HepG2 (cell line): ENCODE results near the gene MFNG. TPM values are rescaled to one million over a fixed set of nuclear protein-coding genes. Genes with fewer than 3 reads are reported as not detected.

Experiments used
- ATF3 ChIP-seq: sonication (generic); formaldehyde crosslinking; IDR thresholded peaks from 2 replicates; pipeline ENCODE4 v1.4.0; 2020; ENCODE audit warnings: missing genetic modification reagents
- CREM ChIP-seq, 2 experiments: sonication (generic) in 1 of 2; formaldehyde crosslinking in 1 of 2; IDR thresholded peaks; 2 replicates each; pipeline versions ENCODE4 v1.4.0 to v1.6.1; 2016 to 2020; ENCODE audit warnings: antibody characterized with exemption in 1 of 2, mild to moderate bottlenecking in 1 of 2, missing genetic modification reagents in 1 of 2
- FOXP4 ChIP-seq: sonication (generic); formaldehyde crosslinking; IDR thresholded peaks from 2 replicates; pipeline ENCODE4 v1.4.0; 2020; ENCODE audit warnings: missing genetic modification reagents
- HOXA3 ChIP-seq: sonication (generic); formaldehyde crosslinking; IDR thresholded peaks from 2 replicates; pipeline ENCODE4 v1.5.0; 2020; ENCODE audit warnings: missing genetic modification reagents
- MLXIP ChIP-seq: sonication (generic); formaldehyde crosslinking; IDR thresholded peaks from 2 replicates; pipeline ENCODE4 v1.9.0; 2021; ENCODE audit warnings: missing genetic modification reagents, borderline replicate concordance
- MXD1 ChIP-seq: sonication (generic); formaldehyde crosslinking; IDR thresholded peaks from 2 replicates; pipeline ENCODE4 v1.4.0; 2020; ENCODE audit warnings: mild to moderate bottlenecking, missing genetic modification reagents
- MXD4 ChIP-seq: IDR thresholded peaks from 2 replicates; pipeline ENCODE4 v1.6.1; 2016; ENCODE audit warnings: mild to moderate bottlenecking, missing biosample characterization, missing genetic modification reagents
- NONO ChIP-seq, 2 experiments: fragments of 450-650 bp in 1 of 2; sonication (generic) in 1 of 2; formaldehyde crosslinking in 1 of 2; IDR thresholded peaks in 1 of 2; conservative IDR thresholded peaks in 1 of 2; 2 replicates each; pipeline versions ENCODE4 v1.6.1 to v1.8.0; 2017 to 2022; ENCODE audit warnings: mild to moderate bottlenecking in 1 of 2, missing genetic modification reagents in 1 of 2, moderate library complexity in 1 of 2
- PATZ1 ChIP-seq: sonication (generic); formaldehyde crosslinking; IDR thresholded peaks from 2 replicates; pipeline ENCODE4 v1.4.0; 2020; ENCODE audit warnings: missing genetic modification reagents
- PAWR ChIP-seq: sonication (generic); formaldehyde crosslinking; IDR thresholded peaks from 2 replicates; pipeline ENCODE4 v1.4.0; 2020; ENCODE audit warnings: missing genetic modification reagents, mild to moderate bottlenecking, borderline replicate concordance
- POLR2AphosphoS5 ChIP-seq: IDR thresholded peaks from 2 replicates; pipeline ENCODE4 v1.6.1; 2012; ENCODE audit warnings: low read depth, low read length
- ZBTB49 ChIP-seq: sonication (generic); formaldehyde crosslinking; IDR thresholded peaks from 2 replicates; pipeline ENCODE4 v1.4.0; 2020; ENCODE audit warnings: missing genetic modification reagents, borderline replicate concordance
- ZKSCAN8 ChIP-seq: IDR thresholded peaks from 2 replicates; pipeline ENCODE4 v1.6.1; 2016; ENCODE audit warnings: borderline replicate concordance, missing genetic modification reagents, missing compliant biosample characterization
- ZUFSP ChIP-seq: sonication (generic); formaldehyde crosslinking; IDR thresholded peaks from 2 replicates; pipeline ENCODE4 v1.9.0; 2021; ENCODE audit warnings: missing genetic modification reagents, mild to moderate bottlenecking, borderline replicate concordance
- polyA plus RNA-seq, 8 experiments: library from polyadenylated mRNA; depleted of rRNA in 3 of 8; stranded (reverse) in 7 of 8; unstranded in 1 of 8; fragments of >200 nt; fragmentation: Illumina TruSeq in 4 of 8; extraction: Trizol in 4 of 8; gene quantifications; 2 replicates each; pipeline versions ENCODE4 v1.2.1 to v1.2.3, GENCODE V29; 2011 to 2016; ENCODE audit warnings: low read depth in 4 of 8, missing spikeins in 1 of 8, mixed read lengths in 1 of 8; ENCODE audit not compliant: insufficient read depth in 1 of 8
- total RNA-seq, 5 experiments: library from RNA; depleted of rRNA; stranded (reverse); fragments of >200 nt; fragmentation: Illumina TruSeq; extraction: Trizol; gene quantifications; 2 replicates each; pipeline ENCODE4 v1.2.3, GENCODE V29; 2016; ENCODE audit warnings: low read depth in 1 of 5

Gene MFNG
- total and polyA plus RNA-seq, 2 of the 13 experiments (the other 11 are each of a cell fraction or from before 2014, with no cell fraction given): 1.0 to 11.7 TPM

GRCh38 chr22:37454857-37455686 is 31.1 kb downstream of the MFNG start (continued):
- peak; percentile 46; the same call in 1 of the 2 replicates for TF ChIP-seq FOXP4 (CRISPR knock-in tag)
- TF ChIP-seq PATZ1 (CRISPR knock-in tag): peak; percentile 78
- TF ChIP-seq ZKSCAN8 (CRISPR knock-in tag): peak; percentile 63; the same call in 1 of the 2 replicates
- TF ChIP-seq MXD1: no peak
- TF ChIP-seq ZBTB49 (CRISPR knock-in tag): no peak
- peak; percentile 77; the same call in 1 of the 2 replicates for TF ChIP-seq MXD4 (CRISPR knock-in tag)
- peak; percentile 32; the same call in 1 of the 2 replicates for TF ChIP-seq CREM (IDR thresholded peaks at IDR 0.05)
- TF ChIP-seq CREM (CRISPR knock-in tag; IDR thresholded peaks at IDR 0.05): no peak
- no peak for TF ChIP-seq MLXIP
- peak; percentile 66; the same call in 1 of the 2 replicates for TF ChIP-seq HOXA3 (CRISPR knock-in tag)
- peak; percentile 73 for TF ChIP-seq ATF3 (CRISPR knock-in tag)
- no peak for TF ChIP-seq PAWR (CRISPR knock-in tag)
- TF ChIP-seq ZUFSP (CRISPR knock-in tag): no peak
- no peak for TF ChIP-seq POLR2AphosphoS5
- no peak for TF ChIP-seq NONO (IDR thresholded peaks at IDR 0.05)
- TF ChIP-seq NONO (CRISPR knock-in tag; conservative IDR thresholded peaks at IDR 0.05): 0 out of 2 replicates have a peak, but pooled peaks have one; percentile 30
